H1 (cell line): ENCODE measurements around the gene LHX2.

Experiments used
- POLR2AphosphoS5 ChIP-seq: IDR thresholded peaks from 2 replicates; pipeline ENCODE4 v1.6.1; 2011; ENCODE audit warnings: low read depth, low read length
- TAF7 ChIP-seq: optimal IDR thresholded peaks from 2 replicates; pipeline ENCODE3; 2011; ENCODE audit warnings: low read depth, mild to moderate bottlenecking, inconsistent platforms, low read length, moderate library complexity, borderline replicate concordance
- TF ChIP-seq, protein P1 (sequence below), 3 experiments: IDR thresholded peaks; 1 replicate in 2 of 3; 2 replicates in 1 of 3; pipeline versions ENCODE4 v1.5.1 to v1.6.1; 2011; ENCODE audit warnings: low read length in 3 of 3, mild to moderate bottlenecking in 3 of 3, inconsistent platforms in 2 of 3, low read depth in 1 of 3, moderate library complexity in 1 of 3; ENCODE audit not compliant: insufficient read depth in 1 of 3; ENCODE audit errors: control extremely low read depth in 1 of 3

DNA sequence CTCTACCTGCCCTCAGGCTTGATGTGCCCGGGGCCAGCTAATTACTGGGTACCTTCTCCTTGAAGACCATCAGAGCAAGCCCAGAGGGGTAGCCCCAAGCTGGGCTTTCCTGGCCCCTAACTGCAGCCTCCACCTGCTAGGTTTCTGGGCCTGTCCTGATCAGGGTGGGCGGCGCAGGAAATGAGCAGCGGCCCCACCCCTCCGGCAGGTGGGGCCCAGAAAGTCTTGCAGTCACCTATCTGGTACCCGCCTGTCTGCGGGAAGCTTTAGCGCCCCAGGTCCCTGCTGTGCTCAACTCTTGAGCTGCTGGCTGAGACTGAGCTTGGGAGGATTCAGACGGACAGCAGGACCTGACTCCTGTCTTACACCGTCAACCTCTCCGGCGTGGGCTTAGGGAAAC, 37.1 kb upstream of the LHX2 start:
- no peak for TF ChIP-seq POLR2AphosphoS5
- no peak for TF ChIP-seq TAF7
- TF ChIP-seq, protein P1, sequence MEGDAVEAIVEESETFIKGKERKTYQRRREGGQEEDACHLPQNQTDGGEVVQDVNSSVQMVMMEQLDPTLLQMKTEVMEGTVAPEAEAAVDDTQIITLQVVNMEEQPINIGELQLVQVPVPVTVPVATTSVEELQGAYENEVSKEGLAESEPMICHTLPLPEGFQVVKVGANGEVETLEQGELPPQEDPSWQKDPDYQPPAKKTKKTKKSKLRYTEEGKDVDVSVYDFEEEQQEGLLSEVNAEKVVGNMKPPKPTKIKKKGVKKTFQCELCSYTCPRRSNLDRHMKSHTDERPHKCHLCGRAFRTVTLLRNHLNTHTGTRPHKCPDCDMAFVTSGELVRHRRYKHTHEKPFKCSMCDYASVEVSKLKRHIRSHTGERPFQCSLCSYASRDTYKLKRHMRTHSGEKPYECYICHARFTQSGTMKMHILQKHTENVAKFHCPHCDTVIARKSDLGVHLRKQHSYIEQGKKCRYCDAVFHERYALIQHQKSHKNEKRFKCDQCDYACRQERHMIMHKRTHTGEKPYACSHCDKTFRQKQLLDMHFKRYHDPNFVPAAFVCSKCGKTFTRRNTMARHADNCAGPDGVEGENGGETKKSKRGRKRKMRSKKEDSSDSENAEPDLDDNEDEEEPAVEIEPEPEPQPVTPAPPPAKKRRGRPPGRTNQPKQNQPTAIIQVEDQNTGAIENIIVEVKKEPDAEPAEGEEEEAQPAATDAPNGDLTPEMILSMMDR (IDR thresholded peaks at IDR 0.05; ENCODE audit: control extremely low read depth in 1 of 3, insufficient read depth in 1 of 3, low read depth in 1 of 3, low read length in 3 of 3): no peak
